HUES64 (cell line): ENCODE measurements around the gene HYDIN.

Source experiments
- H3K27ac ChIP-seq: 2 replicates; pipeline ENCODE4 v1.7.0; 2013; ENCODE audit warnings: low read depth, low read length, inconsistent platforms
- H3K27me3 ChIP-seq: 2 replicates; pipeline ENCODE4 v1.6.1; 2013; ENCODE audit warnings: mild to moderate bottlenecking, low read length; ENCODE audit not compliant: insufficient read depth
- H3K36me3 ChIP-seq: 2 replicates; pipeline ENCODE4 v1.6.1; 2013; ENCODE audit warnings: mild to moderate bottlenecking, low read length; ENCODE audit not compliant: insufficient read depth
- H3K4me1 ChIP-seq: 2 replicates; pipeline ENCODE4 v1.6.1; 2013; ENCODE audit warnings: mild to moderate bottlenecking, low read length, moderate library complexity; ENCODE audit not compliant: insufficient read depth
- H3K4me3 ChIP-seq: 2 replicates; pipeline ENCODE4 v1.5.1; 2013; ENCODE audit warnings: mild to moderate bottlenecking, low read length, moderate library complexity
- H3K9ac ChIP-seq: 2 replicates; pipeline ENCODE4 v1.6.1; 2013; ENCODE audit warnings: mild to moderate bottlenecking, low read depth, low read length
- H3K9me3 ChIP-seq: 2 replicates; pipeline ENCODE4 v1.6.1; 2013; ENCODE audit warnings: low read depth, low read length; ENCODE audit not compliant: insufficient read depth
- WGBS: fragments of 150-250, 120-280 bp; methylation state at CpG from one replicate; pipeline ENCODE4 v1.1.7; 2013; ENCODE audit warnings: missing lambda C conversion rate; 5-methylcytosine and 5-hydroxymethylcytosine counted together

The HYDIN gene

DNA sequence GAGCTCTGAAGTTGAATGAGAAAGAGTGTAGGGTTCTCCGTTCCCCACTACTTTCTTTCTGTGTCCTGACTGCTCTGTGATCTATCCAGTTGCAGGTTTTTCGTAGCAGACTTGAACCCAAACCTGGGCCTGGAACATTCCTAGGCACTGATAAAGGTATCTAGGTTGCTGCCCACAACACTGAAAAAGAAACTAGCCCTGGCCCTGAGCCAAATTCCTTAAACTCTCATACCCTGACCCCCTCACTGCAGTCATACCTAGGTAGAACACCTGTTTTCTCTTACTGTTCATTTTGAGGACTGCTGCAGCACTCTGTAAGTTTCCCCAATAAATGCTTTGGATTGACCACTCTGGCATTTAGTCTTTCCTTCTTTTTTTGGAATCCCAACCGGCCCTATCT is 5.4 kb downstream of the HYDIN start:
- Histone ChIP-seq H3K4me1 (no peaks in the 10 kb centered on the region; the same call in 1 of the 2 replicates), H3K9me3 (peaks cover 38% of the 10 kb centered on the region), H3K9ac (no peak overlapping the region), H3K4me3 (no peak overlapping the region), H3K27me3 (no peaks in the 10 kb centered on the region), H3K36me3 (no peaks in the 10 kb centered on the region; the same call in 1 of the 2 replicates), H3K27ac (no peak overlapping the region)
- WGBS, result 96% methylated on average over 3 of the region's 3 CpGs

DNA sequence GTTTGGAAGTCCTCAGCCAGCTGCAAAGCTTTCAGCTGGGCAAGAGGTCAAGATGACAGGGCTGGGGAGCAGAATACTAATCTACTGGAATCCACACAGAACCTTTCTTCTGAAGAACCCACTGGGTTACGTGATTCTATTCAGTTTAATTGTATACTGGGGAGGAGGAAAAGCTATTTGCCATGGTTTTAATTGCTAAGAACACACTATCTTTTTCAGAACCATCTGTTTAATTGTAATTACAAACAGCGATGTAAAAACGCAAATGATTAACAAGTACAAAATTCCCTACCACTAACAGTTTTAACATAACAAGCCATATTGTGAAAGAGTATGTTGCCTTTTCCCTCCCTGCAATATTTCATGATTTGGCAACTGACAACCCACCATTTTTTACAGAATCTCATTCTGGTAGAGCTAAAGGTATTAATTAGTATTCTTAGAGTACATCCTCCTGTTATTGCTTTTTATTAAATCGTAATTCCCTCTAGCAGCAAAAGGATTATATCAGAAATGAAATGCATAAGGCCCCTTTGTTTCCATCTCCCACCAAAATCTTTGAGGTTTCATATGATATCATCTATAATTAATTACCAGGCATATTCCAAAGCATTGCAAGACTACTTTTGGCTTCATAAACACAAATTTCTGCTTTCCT is 12.1 kb downstream of the HYDIN start:
- Histone ChIP-seq H3K4me3 (no peak overlapping the region), H3K27me3 (no peaks in the 10 kb centered on the region), H3K9ac (no peak overlapping the region), H3K4me1 (peaks cover 3% of the 10 kb centered on the region; the same call in 1 of the 2 replicates), H3K27ac (no peak overlapping the region), H3K9me3 (0 out of 2 replicates have a peak, but pooled peaks cover 4% of the 10 kb centered on the region), H3K36me3 (no peaks in the 10 kb centered on the region)
- WGBS, result 94% methylated on average over 3 of the region's 4 CpGs

- Histone ChIP-seq H3K36me3 (no peaks in the 10 kb centered on the region), H3K4me3 (no peak overlapping the region), H3K27me3 (no peaks in the 10 kb centered on the region), H3K4me1 (peaks cover 3% of the 10 kb centered on the region; the same call in 1 of the 2 replicates), H3K27ac (no peak overlapping the region), H3K9ac (no peak overlapping the region), H3K9me3 (0 out of 2 replicates have a peak, but pooled peaks cover 4% of the 10 kb centered on the region)
- WGBS, result 97% methylated on average over 4 of the region's 4 CpGs
Observed at GRCh38 chr16:71217506-71217905, 13.0 kb downstream of the HYDIN start.

- no peaks in the 10 kb centered on the region for H3K27me3 ChIP-seq
- H3K4me1 ChIP-seq, result peaks cover 3% of the 10 kb centered on the region; the same call in 1 of the 2 replicates
- 92% methylated on average over 3 of the region's 3 CpGs for WGBS
- H3K36me3 ChIP-seq, result no peaks in the 10 kb centered on the region
- H3K27ac ChIP-seq, result no peak overlapping the region
- H3K9ac ChIP-seq, result no peak overlapping the region
- 0 out of 2 replicates have a peak, but pooled peaks cover under 1% of the 10 kb centered on the region for H3K9me3 ChIP-seq
- H3K4me3 ChIP-seq, result no peak overlapping the region
Observed at GRCh38 chr16:71216714-71217113, 13.8 kb downstream of the HYDIN start.

- Histone ChIP-seq H3K4me1 (peaks cover 3% of the 10 kb centered on the region; the same call in 1 of the 2 replicates), H3K9ac (no peak overlapping the region), H3K27me3 (no peaks in the 10 kb centered on the region), H3K36me3 (no peaks in the 10 kb centered on the region), H3K4me3 (no peak overlapping the region), H3K27ac (no peak overlapping the region), H3K9me3 (no peaks in the 10 kb centered on the region)
- 89% methylated on average over 1 of the region's 1 CpG for WGBS
Observed at GRCh38 chr16:71214746-71215381, 15.7 kb downstream of the HYDIN start.

GRCh38 chr16:71205482-71206131 is 24.9 kb downstream of the HYDIN start:
- Histone ChIP-seq H3K4me1 (no peaks in the 10 kb centered on the region), H3K36me3 (no peaks in the 10 kb centered on the region), H3K9ac (no peak overlapping the region), H3K9me3 (0 out of 2 replicates have a peak, but pooled peaks cover 3% of the 10 kb centered on the region), H3K27ac (no peak overlapping the region), H3K4me3 (no peak overlapping the region), H3K27me3 (no peaks in the 10 kb centered on the region)
- WGBS, result 92% methylated on average over 3 of the region's 3 CpGs

GRCh38 chr16:71203631-71204030 is 26.9 kb downstream of the HYDIN start:
- Histone ChIP-seq H3K4me3 (no peak overlapping the region), H3K27me3 (no peaks in the 10 kb centered on the region), H3K36me3 (no peaks in the 10 kb centered on the region), H3K9me3 (0 out of 2 replicates have a peak, but pooled peaks cover 7% of the 10 kb centered on the region), H3K27ac (no peak overlapping the region), H3K4me1 (no peaks in the 10 kb centered on the region), H3K9ac (no peak overlapping the region)
- 92% methylated on average over 2 of the region's 2 CpGs for WGBS

GRCh38 chr16:71201556-71201955 is 29.0 kb downstream of the HYDIN start:
- Histone ChIP-seq H3K9me3 (0 out of 2 replicates have a peak, but pooled peaks cover 10% of the 10 kb centered on the region), H3K4me3 (no peak overlapping the region), H3K27ac (no peak overlapping the region), H3K4me1 (no peaks in the 10 kb centered on the region), H3K36me3 (no peaks in the 10 kb centered on the region), H3K9ac (no peak overlapping the region), H3K27me3 (no peaks in the 10 kb centered on the region)
- WGBS, result 69% methylated on average over 2 of the region's 2 CpGs

- 100% methylated on average over 1 of the region's 1 CpG for WGBS
- Histone ChIP-seq H3K9me3 (0 out of 2 replicates have a peak, but pooled peaks cover 10% of the 10 kb centered on the region), H3K27ac (no peak overlapping the region), H3K4me1 (no peaks in the 10 kb centered on the region), H3K27me3 (no peaks in the 10 kb centered on the region), H3K9ac (no peak overlapping the region), H3K4me3 (no peak overlapping the region), H3K36me3 (no peaks in the 10 kb centered on the region)
Observed at GRCh38 chr16:71201054-71201453, 29.5 kb downstream of the HYDIN start.

DNA sequence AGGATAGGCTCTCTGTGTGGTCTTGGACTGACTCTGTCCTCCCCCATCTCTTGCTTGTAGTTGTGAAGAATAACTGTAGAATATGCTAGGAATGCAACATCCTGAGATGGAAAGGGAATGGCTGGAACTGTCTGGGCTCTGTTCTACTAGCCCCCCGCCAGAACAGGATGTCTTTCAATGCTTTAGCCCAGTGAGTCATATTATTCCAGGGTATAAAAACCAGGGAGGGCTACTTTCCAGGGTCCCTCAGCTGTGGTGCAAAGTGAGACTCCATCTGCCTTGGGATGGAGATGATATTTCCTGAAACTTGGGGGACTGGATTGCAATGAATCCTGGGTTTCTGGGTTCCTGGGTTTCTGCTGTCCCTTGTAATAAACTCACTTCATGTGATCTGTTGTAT is 32.1 kb downstream of the HYDIN start:
- no peak overlapping the region for H3K27ac ChIP-seq

DNA sequence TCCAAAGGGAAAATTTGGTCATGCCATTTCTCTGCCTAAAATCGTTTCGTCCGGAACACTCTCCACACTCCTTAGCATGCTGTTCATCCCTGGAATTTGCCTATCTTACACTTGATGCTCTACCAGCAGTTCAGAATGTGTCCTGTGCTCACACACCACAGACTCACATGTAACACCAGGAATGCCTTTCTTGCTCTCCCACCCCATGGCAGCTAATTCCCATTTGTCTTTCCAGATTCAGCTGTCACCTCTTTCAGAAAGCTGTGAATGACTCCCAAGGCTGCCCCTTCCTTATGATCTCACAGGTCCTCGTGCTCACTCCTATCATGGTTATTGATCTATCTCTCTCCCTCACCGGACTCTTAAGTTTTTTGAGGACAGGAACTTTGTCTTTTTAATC is 38.1 kb downstream of the HYDIN start:
- Histone ChIP-seq H3K27me3 (no peaks in the 10 kb centered on the region), H3K4me3 (no peak overlapping the region), H3K4me1 (no peaks in the 10 kb centered on the region), H3K36me3 (no peaks in the 10 kb centered on the region), H3K9ac (no peak overlapping the region), H3K9me3 (no peaks in the 10 kb centered on the region), H3K27ac (no peak overlapping the region)
- WGBS, result 93% methylated on average over 5 of the region's 5 CpGs

More for the DNA sequence above, 32.1 kb downstream of the HYDIN start:
- Histone ChIP-seq H3K27me3 (no peaks in the 10 kb centered on the region), H3K4me3 (no peak overlapping the region), H3K36me3 (no peaks in the 10 kb centered on the region), H3K4me1 (no peaks in the 10 kb centered on the region), H3K9me3 (0 out of 2 replicates have a peak, but pooled peaks cover 10% of the 10 kb centered on the region), H3K9ac (no peak overlapping the region)
- whole genome bisulfite sequencing, result 93% methylated on average over 1 of the region's 1 CpG
